ENCODE measurements around the gene TAGAP. TPM values are rescaled to one million over a fixed set of nuclear protein-coding genes. Genes with fewer than 3 reads are reported as not detected.
"Not testable (repeated sequence)": the region's sequence is repeated elsewhere in the genome, so short reads cannot be mapped to it uniquely, and the experiment has no call there.

TAGAP gene
- total and polyA plus RNA-seq, 12 donors = 1.00 to 7.3 (median 3.1) TPM

DNA sequence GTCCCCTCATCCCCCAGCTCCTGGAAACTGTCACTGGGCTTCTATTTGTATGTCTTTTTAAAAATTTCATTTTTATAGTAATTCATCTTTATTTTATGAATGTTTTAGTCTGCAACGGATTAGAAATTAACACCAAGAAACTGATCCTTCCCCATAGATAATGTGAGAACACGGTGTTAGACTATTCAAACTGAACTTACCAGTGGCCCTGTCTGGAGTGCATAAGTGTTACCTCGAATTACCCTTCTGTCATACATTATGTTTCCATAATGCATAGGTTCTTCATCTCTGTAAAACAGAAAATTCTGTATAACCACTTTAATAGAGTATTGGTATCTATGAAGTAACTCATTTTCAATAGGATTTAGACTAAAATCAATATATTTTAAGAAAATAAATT, 51.2 kb downstream of the TAGAP start:
- Histone ChIP-seq H3K36me3 (replicated peaks in 1 of 2) (no peaks in the 10 kb centered on the region), H3K4me1 (replicated peaks in 1 of 2) (no peaks in the 10 kb centered on the region), H3K9me3 (replicated peaks in 1 of 3) (no peaks in the 10 kb centered on the region), H3K4me3 (no peak overlapping the region), H3K27ac (no peak overlapping the region), H3K27me3 (no peaks in the 10 kb centered on the region)
- intact Hi-C loops (cut with DNase I) = no loop called here
- no peak for TF ChIP-seq POLR2A (IDR thresholded peaks at IDR 0.05)
- TF ChIP-seq, protein P1, sequence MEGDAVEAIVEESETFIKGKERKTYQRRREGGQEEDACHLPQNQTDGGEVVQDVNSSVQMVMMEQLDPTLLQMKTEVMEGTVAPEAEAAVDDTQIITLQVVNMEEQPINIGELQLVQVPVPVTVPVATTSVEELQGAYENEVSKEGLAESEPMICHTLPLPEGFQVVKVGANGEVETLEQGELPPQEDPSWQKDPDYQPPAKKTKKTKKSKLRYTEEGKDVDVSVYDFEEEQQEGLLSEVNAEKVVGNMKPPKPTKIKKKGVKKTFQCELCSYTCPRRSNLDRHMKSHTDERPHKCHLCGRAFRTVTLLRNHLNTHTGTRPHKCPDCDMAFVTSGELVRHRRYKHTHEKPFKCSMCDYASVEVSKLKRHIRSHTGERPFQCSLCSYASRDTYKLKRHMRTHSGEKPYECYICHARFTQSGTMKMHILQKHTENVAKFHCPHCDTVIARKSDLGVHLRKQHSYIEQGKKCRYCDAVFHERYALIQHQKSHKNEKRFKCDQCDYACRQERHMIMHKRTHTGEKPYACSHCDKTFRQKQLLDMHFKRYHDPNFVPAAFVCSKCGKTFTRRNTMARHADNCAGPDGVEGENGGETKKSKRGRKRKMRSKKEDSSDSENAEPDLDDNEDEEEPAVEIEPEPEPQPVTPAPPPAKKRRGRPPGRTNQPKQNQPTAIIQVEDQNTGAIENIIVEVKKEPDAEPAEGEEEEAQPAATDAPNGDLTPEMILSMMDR (IDR thresholded peaks at IDR 0.05) = no peak
- WGBS, 4 donors = 94 to 100% (median 97%) methylated on average over 3 of the region's 3 CpGs
- no peak for DNase-seq

DNA sequence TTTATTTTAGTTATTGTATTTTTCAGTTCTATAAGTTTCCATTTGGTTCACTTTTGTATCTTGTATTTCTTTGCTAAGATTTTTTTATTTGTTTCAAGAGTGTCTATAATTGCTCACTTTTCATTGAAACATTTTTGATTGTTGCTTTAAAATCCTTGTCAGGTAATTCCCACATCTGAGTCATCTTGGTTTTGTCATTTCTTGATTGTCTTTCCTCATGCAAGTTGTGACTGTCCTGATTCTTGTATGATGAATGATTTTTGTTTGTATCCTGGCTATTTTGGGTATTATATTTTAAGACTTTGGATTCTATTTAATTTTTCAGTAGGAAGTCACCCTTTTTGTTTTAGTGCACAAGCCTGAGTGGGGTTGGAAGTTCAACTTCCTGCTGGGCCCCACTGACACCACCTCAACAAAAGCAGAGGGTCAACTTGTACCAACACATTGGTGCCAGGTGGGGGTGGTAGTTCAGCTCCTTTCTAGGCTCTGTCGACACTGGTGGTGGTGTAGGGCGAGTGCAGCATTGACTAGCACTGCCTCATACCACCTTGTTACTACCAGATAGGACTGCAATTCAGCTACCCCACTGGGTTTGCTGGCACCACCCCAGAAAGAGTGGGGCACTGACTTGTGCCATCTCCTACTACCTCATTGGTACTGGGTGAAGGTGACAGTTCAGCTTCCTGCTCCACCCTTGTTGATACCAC, 53.6 kb downstream of the TAGAP start:
- TF ChIP-seq, protein P1 (IDR thresholded peaks at IDR 0.05) = no peak
- no peak for TF ChIP-seq POLR2A (IDR thresholded peaks at IDR 0.05)
- 89 to 100% (median 91%) methylated on average over 2 of the region's 2 CpGs for WGBS, 4 donors

DNA sequence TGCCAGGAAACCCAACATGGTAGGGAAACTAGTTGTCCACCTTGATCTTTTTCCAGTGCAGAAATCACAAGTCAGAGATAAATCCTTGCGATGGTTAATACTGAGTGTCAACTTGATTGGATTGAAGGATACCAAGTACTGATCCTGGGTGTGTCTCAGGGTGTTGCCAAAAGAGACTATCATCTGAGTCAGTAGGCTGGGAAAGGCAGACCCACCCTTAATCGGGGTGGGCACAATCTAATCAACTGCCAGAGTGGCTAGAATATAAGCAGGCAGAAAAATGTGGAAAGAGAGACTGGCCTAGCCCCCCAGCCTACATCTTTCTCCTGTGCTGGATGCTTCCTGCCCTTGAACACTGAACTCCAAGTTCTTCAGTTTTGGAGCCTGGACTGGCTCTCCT, 55.1 kb downstream of the TAGAP start:
- H3K27me3 ChIP-seq; DNase-seq; H3K36me3 ChIP-seq (replicated peaks in 1 of 2); H3K4me3 ChIP-seq; intact Hi-C loops (cut with DNase I); H3K27ac ChIP-seq; H3K9me3 ChIP-seq (replicated peaks in 1 of 3); H3K4me1 ChIP-seq (replicated peaks in 1 of 2): not testable (repeated sequence)
- 96 to 100% (median 99%) methylated on average over 2 of the region's 2 CpGs for WGBS, 4 donors

More for the DNA sequence above, 53.6 kb downstream of the TAGAP start:
- Histone ChIP-seq H3K4me3 (no peak overlapping the region), H3K36me3 (replicated peaks in 1 of 2) (no peaks in the 10 kb centered on the region), H3K27me3 (no peaks in the 10 kb centered on the region), H3K9me3 (replicated peaks in 1 of 3) (no peaks in the 10 kb centered on the region), H3K4me1 (replicated peaks in 1 of 2) (no peaks in the 10 kb centered on the region), H3K27ac (no peak overlapping the region)
- intact Hi-C loops (cut with DNase I) = no loop called here
- DNase-seq = no peak

DNA sequence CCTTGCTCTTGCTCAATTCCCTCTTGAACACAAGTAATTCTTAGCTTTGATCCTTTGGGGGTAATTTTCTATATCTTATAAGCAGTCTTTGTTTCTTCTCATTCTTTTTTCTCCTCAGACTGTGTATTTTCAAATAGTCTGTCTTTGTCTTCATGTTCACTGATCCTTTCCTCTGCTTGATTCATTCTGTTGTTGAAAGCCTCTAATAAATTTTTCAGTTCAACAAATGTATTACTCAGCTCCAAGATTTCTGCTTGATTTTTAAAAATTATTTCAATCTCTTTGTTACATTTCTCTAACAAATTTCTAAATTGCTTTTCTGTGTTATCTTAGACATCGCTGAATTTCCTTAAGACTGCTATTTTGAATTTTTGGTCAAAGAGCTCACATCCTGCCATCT, 56.3 kb downstream of the TAGAP start:
- H3K9me3 ChIP-seq (replicated peaks in 1 of 3) = no peaks in the 10 kb centered on the region
- no peaks in the 10 kb centered on the region for H3K4me1 ChIP-seq (replicated peaks in 1 of 2)
- H3K27me3 ChIP-seq = no peaks in the 10 kb centered on the region
- intact Hi-C loops (cut with DNase I) = no loop called here
- no peaks in the 10 kb centered on the region for H3K36me3 ChIP-seq (replicated peaks in 1 of 2)
- H3K4me3 ChIP-seq = no peak overlapping the region
- no peak overlapping the region for H3K27ac ChIP-seq
- no peak for TF ChIP-seq POLR2A (IDR thresholded peaks at IDR 0.05)
- TF ChIP-seq, protein P1 (IDR thresholded peaks at IDR 0.05) = no peak
- DNase-seq = no peak
- 94 to 100% (median 96%) methylated on average over 1 of the region's 1 CpG for WGBS, 4 donors

DNA sequence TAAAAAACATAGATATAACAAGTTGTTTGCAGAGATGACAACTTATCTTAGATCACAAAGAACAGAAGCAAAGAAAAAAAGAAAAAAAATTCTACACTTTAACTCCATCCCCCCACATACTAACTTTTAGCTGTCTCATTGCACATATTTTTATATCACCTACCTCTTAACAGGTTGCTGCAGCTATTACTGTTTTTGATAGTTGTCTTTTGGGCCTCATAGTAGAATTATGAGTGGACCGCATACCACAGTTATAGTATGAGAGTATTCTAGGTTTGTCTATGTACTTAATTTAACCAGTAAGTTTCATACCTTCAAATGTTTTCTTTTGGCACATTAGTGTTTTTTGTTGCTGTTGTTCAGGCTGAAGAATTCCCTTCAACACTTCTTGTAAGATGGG, 57.1 kb downstream of the TAGAP start:
- intact Hi-C loops (cut with DNase I) = no loop called here
- TF ChIP-seq, protein P1 (IDR thresholded peaks at IDR 0.05) = no peak
- TF ChIP-seq POLR2A (IDR thresholded peaks at IDR 0.05) = no peak
- Histone ChIP-seq H3K27me3 (no peaks in the 10 kb centered on the region), H3K36me3 (replicated peaks in 1 of 2) (no peaks in the 10 kb centered on the region), H3K4me1 (replicated peaks in 1 of 2) (no peaks in the 10 kb centered on the region), H3K9me3 (replicated peaks in 1 of 3) (no peaks in the 10 kb centered on the region), H3K27ac (no peak overlapping the region), H3K4me3 (no peak overlapping the region)
- DNase-seq = no peak
- WGBS, 4 donors = 87 to 100% (median 98%) methylated on average over 1 of the region's 1 CpG

All from adrenal gland (tissue), 12 donors.